Adipose tissue (tissue), 3 donors: ENCODE results near the gene APOL2. TPM values are rescaled to one million over a fixed set of nuclear protein-coding genes. Genes with fewer than 3 reads are reported as not detected.
"Not testable (repeated sequence)": the region's sequence is repeated elsewhere in the genome, so short reads cannot be mapped to it uniquely, and the experiment has no call there.

Experiments
- H3K27ac ChIP-seq: one replicate; pipeline ENCODE4 v1.5.1; 2013; ENCODE audit warnings: low read depth, low read length
- WGBS, 3 donors: extraction: QIAGEN DNeasy Blood & Tissue Kit; methylation state at CpG; one replicate each; pipeline ENCODE4 v1.1.7; 2013; 5-methylcytosine and 5-hydroxymethylcytosine counted together
- polyA plus RNA-seq, 3 donors: library from polyadenylated mRNA; stranded (reverse); fragments of 200-250 nt; gene quantifications; one replicate each; pipeline ENCODE4 v1.2.3, GENCODE V29; 2013
- donor health status: healthy with polysubstance abuse.
- donor health status: Bipolar disorder and iron deficiency.
- donor health status: healthy.

The APOL2 gene
- polyA plus RNA-seq, 3 donors = 20.7 to 56.8 (median 33.7) TPM

GRCh38 chr22:36228944-36229343 lies 10.4 kb downstream of the APOL2 start:
- WGBS, 3 donors = 83 to 89% (median 84%) methylated on average over 7 of the region's 7 CpGs
- no peak overlapping the region for H3K27ac ChIP-seq

- WGBS, 3 donors = 70 to 100% (median 83%) methylated on average over 1 of the region's 1 CpG
- not testable (repeated sequence) for H3K27ac ChIP-seq
Measured at GRCh38 chr22:36228369-36228768, 11.0 kb downstream of the APOL2 start.

- no peak overlapping the region for H3K27ac ChIP-seq
- WGBS, 3 donors = 88 to 93% (median 93%) methylated on average over 8 of the region's 8 CpGs
Measured at GRCh38 chr22:36227806-36228205, 11.5 kb downstream of the APOL2 start.

- 91 to 95% (median 94%) methylated on average over 9 of the region's 9 CpGs for WGBS, 3 donors
- H3K27ac ChIP-seq = no peak overlapping the region
Measured at GRCh38 chr22:36227396-36227795, 11.9 kb downstream of the APOL2 start.

GRCh38 chr22:36226189-36226588 lies 13.1 kb downstream of the APOL2 start:
- H3K27ac ChIP-seq = no peak overlapping the region
- WGBS, 3 donors = 56 to 93% (median 88%) methylated on average over 5 of the region's 5 CpGs

- 79 to 86% (median 85%) methylated on average over 9 of the region's 9 CpGs for whole genome bisulfite sequencing, 3 donors
- H3K27ac ChIP-seq = no peak overlapping the region
Measured at GRCh38 chr22:36225333-36225922, 13.9 kb downstream of the APOL2 start.

GRCh38 chr22:36224245-36224644 lies 15.1 kb downstream of the APOL2 start:
- H3K27ac ChIP-seq = no peak overlapping the region
- WGBS, 3 donors = 80 to 96% (median 86%) methylated on average over 4 of the region's 4 CpGs

- WGBS, 3 donors = 85 to 88% (median 86%) methylated on average over 8 of the region's 8 CpGs
- H3K27ac ChIP-seq = no peak overlapping the region
Measured at GRCh38 chr22:36223504-36223903, 15.8 kb downstream of the APOL2 start.

- 85 to 88% (median 86%) methylated on average over 9 of the region's 9 CpGs for WGBS, 3 donors
- no peak overlapping the region for H3K27ac ChIP-seq
Measured at GRCh38 chr22:36222887-36223450, 16.4 kb downstream of the APOL2 start.

GRCh38 chr22:36221799-36222751 lies 17.3 kb downstream of the APOL2 start:
- no peak overlapping the region for H3K27ac ChIP-seq
- 9 to 18% (median 13%) methylated on average over 7 of the region's 7 CpGs for WGBS, 3 donors

GRCh38 chr22:36220451-36220921 lies 18.8 kb downstream of the APOL2 start:
- no peak overlapping the region for H3K27ac ChIP-seq
- WGBS, 3 donors = 44 to 68% (median 59%) methylated on average over 9 of the region's 9 CpGs

GRCh38 chr22:36218648-36219193 lies 20.6 kb downstream of the APOL2 start:
- no peak overlapping the region for H3K27ac ChIP-seq
- 83 to 91% (median 84%) methylated on average over 7 of the region's 7 CpGs for WGBS, 3 donors

GRCh38 chr22:36215981-36216380 lies 23.3 kb downstream of the APOL2 start:
- WGBS, 3 donors = 38 to 53% (median 43%) methylated on average over 2 of the region's 2 CpGs
- H3K27ac ChIP-seq = no peak overlapping the region

- H3K27ac ChIP-seq = no peak overlapping the region
- 81 to 93% (median 84%) methylated on average over 4 of the region's 4 CpGs for WGBS, 3 donors
Measured at GRCh38 chr22:36213586-36213985, 25.7 kb downstream of the APOL2 start.

GRCh38 chr22:36212901-36213300 lies 26.4 kb downstream of the APOL2 start:
- H3K27ac ChIP-seq = no peak overlapping the region

- H3K27ac ChIP-seq = no peak overlapping the region
- WGBS, 3 donors = 43 to 68% (median 49%) methylated on average over 4 of the region's 4 CpGs
Measured at GRCh38 chr22:36211237-36211861, 28.0 kb downstream of the APOL2 start.

- no peak overlapping the region for H3K27ac ChIP-seq
- WGBS, 3 donors = 71 to 93% (median 81%) methylated on average over 3 of the region's 3 CpGs
Measured at GRCh38 chr22:36210224-36210623, 29.1 kb downstream of the APOL2 start.

GRCh38 chr22:36209488-36209908 lies 29.8 kb downstream of the APOL2 start:
- H3K27ac ChIP-seq = not testable (repeated sequence)
- WGBS, 3 donors = 74 to 78% (median 74%) methylated on average over 5 of the region's 5 CpGs

GRCh38 chr22:36208914-36209313 lies 30.4 kb downstream of the APOL2 start:
- H3K27ac ChIP-seq = no peak overlapping the region
- WGBS, 3 donors = 96 to 100% (median 97%) methylated on average over 1 of the region's 1 CpG
